Left lung (tissue), 10 donors: ENCODE measurements around the gene KIF6. TPM values are rescaled to one million over a fixed set of nuclear protein-coding genes. Genes with fewer than 3 reads are reported as not detected.

Experiments
- ATAC-seq: fragments of 200-7000 bp; cut with Tn5 transposase; one replicate; pipeline ENCODE4 v1.9.1; 2020; ENCODE audit warnings: moderate library complexity
- DNase-seq, 4 donors: peaks; one replicate each; pipeline ENCODE4 v3.0.0-alpha.2; 2013 to 2020
- H3K27ac ChIP-seq, 2 donors: fragments of 200-600 bp; sonication (generic) in 1 of 2; one replicate each; pipeline versions ENCODE4 v1.5.0 to v1.8.0; 2020 to 2021
- H3K27me3 ChIP-seq, 2 donors: fragments of 200-600 bp; sonication (generic) in 1 of 2; one replicate each; pipeline versions ENCODE4 v1.5.0 to v1.8.0; 2020 to 2021
- H3K36me3 ChIP-seq, 2 donors: fragments of 200-600 bp; sonication (generic) in 1 of 2; one replicate each; pipeline versions ENCODE4 v1.5.0 to v1.8.0; 2020 to 2021
- H3K4me1 ChIP-seq, 2 donors: fragments of 200-600 bp; one replicate each; pipeline ENCODE4 v1.8.0; 2021
- H3K4me3 ChIP-seq, 2 donors: fragments of 200-600 bp; sonication (generic) in 1 of 2; one replicate each; pipeline versions ENCODE4 v1.5.0 to v1.8.0; 2020 to 2021; ENCODE audit warnings: mild to moderate bottlenecking in 1 of 2
- H3K9me3 ChIP-seq, 2 donors: fragments of 200-600 bp; sonication (generic) in 1 of 2; one replicate each; pipeline versions ENCODE4 v1.5.0 to v1.8.0; 2020 to 2021
- CTCF ChIP-seq, 2 donors: fragments of 200-600 bp; sonication (generic) in 1 of 2; IDR thresholded peaks; one replicate each; pipeline versions ENCODE4 v1.5.0 to v1.8.0; 2021; ENCODE audit warnings: antibody characterized with exemption in 2 of 2
- intact Hi-C, 2 donors: fragments of 100-400 bp; cut with DNase I; formaldehyde crosslinking; loops; one replicate each; pipeline versions ENCODE4 v1.11.2 to v1.14.2; 2022
- polyA plus RNA-seq, 6 donors: library from polyadenylated mRNA; unstranded; fragments of 120-200 nt; gene quantifications; one replicate each; pipeline ENCODE4 v1.2.1, GENCODE V29; 2013; ENCODE audit not compliant: insufficient read length in 6 of 6
- total RNA-seq, 2 donors: library from RNA; stranded (reverse); fragmentation: NEBNext Ultra II Directional; extraction: Animal tissue kit (Norgen Biotek cat#: 25700); gene quantifications; one replicate each; pipeline ENCODE4 v1.2.1, GENCODE V29; 2021
- donor health status: DM: no; HTN: yes; CAD: no.
- donor health status: DM: no; HTN: no; CAD: no.

Gene KIF6
- total and polyA plus RNA-seq, 8 donors: 0.93 to 4.4 (median 2.8) TPM

DNA sequence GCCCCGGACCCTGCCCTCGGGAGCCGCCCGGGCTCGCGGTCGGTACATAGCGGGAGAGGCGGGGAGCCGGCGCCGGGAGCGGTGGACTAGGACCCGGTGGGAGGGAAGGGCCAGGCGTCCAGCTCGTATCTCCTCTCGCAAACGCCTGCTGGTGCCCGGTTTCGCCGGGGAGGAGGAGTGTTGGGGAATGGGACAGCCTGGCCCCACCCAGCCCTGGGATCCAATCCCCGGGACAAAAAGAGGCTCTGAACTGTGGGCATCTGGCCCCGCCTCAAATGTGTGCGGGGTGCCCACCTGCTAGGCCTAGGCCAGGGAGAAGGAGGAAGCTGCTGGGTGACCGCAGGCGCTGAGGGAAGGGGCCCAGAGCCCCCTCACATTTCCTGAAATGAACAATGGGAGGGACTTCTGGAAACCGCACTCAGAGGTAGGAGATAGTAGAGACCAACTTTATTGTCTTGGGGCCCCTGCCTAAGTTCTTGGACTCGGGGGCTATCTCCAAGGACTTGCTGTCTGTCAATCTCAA is 410.9 kb downstream of the KIF6 start, which contains the start of gene KCNK17:
Gene KCNK17 (minus strand): TSS at position 147 of the 523 bp plus-strand sequence. CDS start 99 bp downstream, at position 48.
- DNase-seq (peak in 1 of 4 donors; percentile 82), ATAC-seq (no peak)
- peaks cover 8 to 21% of the 10 kb centered on the region in 2 donors for H3K4me1 ChIP-seq
- no peaks in the 10 kb centered on the region for H3K9me3 ChIP-seq
- H3K27ac ChIP-seq: no peak within 1 kb of the TSS
- H3K36me3 ChIP-seq: no peaks in the 10 kb centered on the region
- intact Hi-C loops: no loop called here
- peaks cover 22 to 59% of the 10 kb centered on the region in 2 donors for H3K27me3 ChIP-seq
- TF ChIP-seq CTCF (IDR thresholded peaks at IDR 0.05): no peak
- H3K4me3 ChIP-seq: peak within 1 kb of the TSS; percentile 3 to 30

- Histone ChIP-seq H3K4me3 (peak overlapping the region; percentile 3 to 30), H3K27ac (no peak overlapping the region), H3K36me3 (no peaks in the 10 kb centered on the region), H3K27me3 (peaks cover 22 to 59% of the 10 kb centered on the region in 2 donors), H3K9me3 (no peaks in the 10 kb centered on the region), H3K4me1 (peaks cover 8 to 21% of the 10 kb centered on the region in 2 donors)
- TF ChIP-seq CTCF (IDR thresholded peaks at IDR 0.05): no peak
- ATAC-seq (peak; percentile 35), DNase-seq (peak in 1 of 4 donors; percentile 81)
- intact Hi-C loops: no loop called here
Measured at GRCh38 chr6:39313526-39314272, 411.5 kb downstream of the KIF6 start.

DNA sequence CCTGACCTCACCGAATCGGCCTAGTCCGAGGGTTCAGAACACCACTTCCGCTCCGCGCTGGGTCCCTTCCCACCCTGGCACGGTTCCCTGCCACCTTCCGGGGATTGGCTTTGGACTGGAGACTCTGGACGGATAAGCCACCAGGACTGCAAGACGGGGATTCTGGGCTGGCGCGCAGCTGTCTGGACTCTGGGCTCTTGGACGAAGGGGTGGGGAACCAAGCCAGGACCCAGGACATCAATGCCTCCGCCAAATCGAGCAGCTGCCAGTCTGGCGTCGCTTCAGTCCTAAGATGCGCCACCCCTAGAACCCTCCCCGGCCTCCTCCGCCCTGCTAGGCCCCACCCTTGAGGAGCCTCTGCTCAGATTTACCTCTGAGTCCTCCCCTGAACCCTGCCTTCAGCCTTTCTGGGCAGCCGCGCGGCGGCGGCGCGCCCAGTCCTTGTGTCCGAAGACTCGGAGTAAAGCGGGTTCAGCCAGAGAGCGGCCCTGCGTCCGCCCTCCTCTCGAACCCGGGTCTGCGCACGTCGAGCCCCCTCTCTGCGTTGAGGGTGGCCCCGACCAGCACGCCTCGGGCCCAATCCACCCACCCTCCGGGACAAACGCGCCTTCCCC is 412.2 kb downstream of the KIF6 start:
- Histone ChIP-seq H3K4me1 (peaks cover 8 to 21% of the 10 kb centered on the region in 2 donors), H3K27me3 (peaks cover 22 to 59% of the 10 kb centered on the region in 2 donors), H3K9me3 (no peaks in the 10 kb centered on the region), H3K36me3 (no peaks in the 10 kb centered on the region), H3K27ac (no peak overlapping the region), H3K4me3 (peak overlapping the region; percentile 3 to 30)
- TF ChIP-seq CTCF (IDR thresholded peaks at IDR 0.05): no peak
- DNase-seq (no peak), ATAC-seq (no peak)
- intact Hi-C loops: no loop called here

DNA sequence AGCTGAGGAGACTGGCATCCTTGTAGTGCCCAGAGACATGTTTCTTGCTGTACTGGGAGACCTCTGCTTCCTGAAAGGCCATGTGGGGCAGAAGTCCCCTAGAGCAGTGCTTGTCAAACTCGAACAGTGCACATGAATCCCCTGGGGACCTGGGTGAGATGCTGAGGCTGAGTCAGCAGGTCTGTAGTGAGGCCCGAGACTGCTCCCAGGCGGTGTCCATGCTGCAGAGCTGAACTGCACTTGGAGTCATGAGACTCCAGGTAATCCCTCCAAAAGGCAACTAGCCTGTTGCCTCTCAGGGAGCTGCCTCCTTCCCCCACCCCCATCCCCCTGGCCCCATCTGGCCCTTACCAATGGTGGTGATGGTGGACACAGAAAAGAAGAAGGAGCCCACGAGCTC is 414.7 kb downstream of the KIF6 start:
- Histone ChIP-seq H3K4me3 (no peak overlapping the region), H3K4me1 (peaks cover 8 to 21% of the 10 kb centered on the region in 2 donors), H3K36me3 (no peaks in the 10 kb centered on the region), H3K27me3 (peaks cover 22 to 51% of the 10 kb centered on the region in 2 donors), H3K9me3 (no peaks in the 10 kb centered on the region), H3K27ac (no peak overlapping the region)
- DNase-seq: no peak
- intact Hi-C loops: no loop called here
- ATAC-seq: no peak
- TF ChIP-seq CTCF (IDR thresholded peaks at IDR 0.05): no peak
